Measurements from ENCODE around the gene NLRP8. TPM values are rescaled to one million over a fixed set of nuclear protein-coding genes. Genes with fewer than 3 reads are reported as not detected.

NLRP8 gene
- not detected in 2 replicates for total RNA-seq

GRCh38 chr19:55947532-55947931, at the start of gene NLRP8:
Gene NLRP8, plus strand, starts transcription at chr19:55947832.

GRCh38 chr19:55931936-55932386, 15.7 kb upstream of the NLRP8 start, which contains the start of gene NLRP13:
Gene NLRP13, minus strand, starts transcription at chr19:55932336. Its CDS starts 25 bp downstream, at chr19:55932311.

GRCh38 chr19:55986487-55986886, 38.9 kb downstream of the NLRP8 start, which contains the start of gene NLRP5:
Gene NLRP5, plus strand, starts transcription at chr19:55986775.

Other genes with a start within 250 kb of the NLRP8 start
- gene NLRP9, start 209.4 kb upstream of the NLRP8 start, total RNA-seq = not detected in 2 replicates
- gene RFPL4A, start 188.7 kb upstream of the NLRP8 start, total RNA-seq = not detected in 2 replicates
- not detected in 2 replicates for gene RFPL4AL1, start 178.7 kb upstream of the NLRP8 start, total RNA-seq
- not detected in 2 replicates for gene NLRP11, start 115.8 kb upstream of the NLRP8 start, total RNA-seq
- gene NLRP4, start 111.3 kb upstream of the NLRP8 start, total RNA-seq = not detected in 2 replicates
- gene NLRP13, start 15.5 kb upstream of the NLRP8 start, total RNA-seq = not detected in 2 replicates
- gene NLRP5, start 38.9 kb downstream of the NLRP8 start, total RNA-seq = not detected in 2 replicates
- 21.4 and 25.0 TPM in 2 replicates for gene ZNF787, start 173.5 kb downstream of the NLRP8 start, total RNA-seq
- 29.9 and 40.0 TPM in 2 replicates for gene ZNF444, start 193.5 kb downstream of the NLRP8 start, total RNA-seq
- not detected in 2 replicates for gene GALP, start 228.2 kb downstream of the NLRP8 start, total RNA-seq
- not detected in 2 replicates for gene ZSCAN5B, start 250.0 kb downstream of the NLRP8 start, total RNA-seq